Stimulated activated naive B cell treated with anti-CD40 and anti-IgM and Interleukin-4, amounts not matched to agents 10 μg/mL and 1 μg/mL and 100 μg/mL, for 72 hours (primary cell): Measurements from ENCODE around the gene TLE1.

ENCODE experiments used
- ATAC-seq, 2 donors: fragments of 150-1000 bp; cut with Tn5 transposase; replicated peaks; 2 replicates each; pipeline ENCODE4 v1.10.0; 2021; ENCODE audit warnings: moderate library complexity in 1 of 2
- DNase-seq: peaks from one replicate; pipeline ENCODE4 v3.0.0; 2021
- H3K27ac Mint-ChIP-seq: one replicate; pipeline ENCODE4 v1.8.0; 2022; ENCODE audit warnings: mild to moderate bottlenecking, mixed read lengths
- H3K27me3 Mint-ChIP-seq, 2 donors: one replicate each; pipeline ENCODE4 v1.8.0; 2022; ENCODE audit warnings: mixed read lengths in 2 of 2
- H3K36me3 Mint-ChIP-seq, 2 donors: one replicate each; pipeline ENCODE4 v1.8.0; 2022; ENCODE audit warnings: mixed read lengths in 2 of 2, mild to moderate bottlenecking in 1 of 2
- H3K4me1 Mint-ChIP-seq, 2 donors: one replicate each; pipeline ENCODE4 v1.8.0; 2022; ENCODE audit warnings: mixed read lengths in 2 of 2, mild to moderate bottlenecking in 1 of 2
- H3K4me3 Mint-ChIP-seq, 2 donors: one replicate each; pipeline ENCODE4 v1.8.0; 2022; ENCODE audit warnings: mild to moderate bottlenecking in 2 of 2, mixed read lengths in 2 of 2, moderate library complexity in 1 of 2
- H3K9me3 Mint-ChIP-seq, 2 donors: one replicate each; pipeline ENCODE4 v1.8.0; 2022; ENCODE audit warnings: mixed read lengths in 2 of 2, mild to moderate bottlenecking in 1 of 2

Gene TLE1

DNA sequence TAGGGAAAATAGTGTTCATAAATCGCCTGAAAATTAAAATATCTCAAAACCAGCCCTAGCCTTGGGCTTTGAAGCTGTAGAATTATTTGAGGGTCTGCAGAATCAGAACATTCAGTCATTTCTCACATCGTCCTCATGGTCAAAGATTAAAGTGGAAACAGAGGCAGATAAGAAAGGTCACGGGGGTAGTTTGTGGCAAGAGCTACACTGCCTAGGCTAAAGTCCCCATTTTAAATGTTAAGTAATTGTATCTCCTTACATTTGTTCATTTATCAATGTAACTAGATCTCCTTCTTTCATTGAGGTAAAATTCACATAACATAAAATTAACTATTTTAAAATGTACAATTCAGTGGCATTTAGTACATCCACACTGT is 139.2 kb downstream of the TLE1 start:
- no peak overlapping the region for H3K27ac Mint-ChIP-seq
- H3K4me1 Mint-ChIP-seq, result peaks cover 0 to 8% of the 10 kb centered on the region in 2 donors
- DNase-seq (no peak), ATAC-seq (no peak)
- no peaks in the 10 kb centered on the region for H3K9me3 Mint-ChIP-seq
- no peak overlapping the region for H3K4me3 Mint-ChIP-seq
- peaks cover 0 to 7% of the 10 kb centered on the region in 2 donors for H3K27me3 Mint-ChIP-seq
- no peaks in the 10 kb centered on the region for H3K36me3 Mint-ChIP-seq

DNA sequence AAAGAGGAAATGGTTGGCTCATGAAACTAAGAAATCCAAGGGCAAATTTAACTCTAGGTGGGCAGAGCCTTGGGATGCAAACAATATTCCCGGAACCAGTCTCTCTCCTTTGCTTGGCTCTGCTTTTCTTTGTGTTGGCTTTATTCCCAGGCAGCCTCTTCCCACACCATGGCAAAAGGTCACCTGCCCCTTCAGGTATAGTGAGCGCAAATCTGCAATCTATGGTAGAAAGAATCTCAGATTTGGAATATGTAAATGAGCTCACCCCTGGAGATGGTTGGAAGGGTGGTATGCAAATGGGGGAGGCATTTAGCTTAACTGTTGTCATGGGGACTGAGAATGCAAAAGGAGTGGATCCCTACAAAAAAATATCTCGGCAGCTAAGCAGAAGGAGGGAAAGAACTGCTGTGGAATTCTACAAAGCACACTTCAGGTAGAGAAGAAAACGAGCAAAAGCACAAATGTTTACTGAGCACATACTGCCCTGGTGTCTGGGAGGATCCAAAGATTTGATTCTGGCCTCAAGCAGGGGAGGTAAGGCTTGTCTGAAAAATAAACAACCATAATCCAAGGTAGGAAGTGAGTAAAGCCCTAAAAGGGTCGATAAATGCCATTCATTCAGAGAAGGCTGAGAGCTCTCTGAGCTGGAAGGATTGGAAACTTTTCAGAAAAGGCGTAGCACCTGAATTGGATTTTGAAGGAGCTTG is 139.7 kb downstream of the TLE1 start:
- Mint-ChIP-seq H3K36me3 (no peaks in the 10 kb centered on the region), H3K27ac (no peak overlapping the region), H3K27me3 (peaks cover 0 to 7% of the 10 kb centered on the region in 2 donors), H3K4me3 (no peak overlapping the region), H3K4me1 (peaks cover 0 to 8% of the 10 kb centered on the region in 2 donors), H3K9me3 (no peaks in the 10 kb centered on the region)
- ATAC-seq (no peak), DNase-seq (no peak)

DNA sequence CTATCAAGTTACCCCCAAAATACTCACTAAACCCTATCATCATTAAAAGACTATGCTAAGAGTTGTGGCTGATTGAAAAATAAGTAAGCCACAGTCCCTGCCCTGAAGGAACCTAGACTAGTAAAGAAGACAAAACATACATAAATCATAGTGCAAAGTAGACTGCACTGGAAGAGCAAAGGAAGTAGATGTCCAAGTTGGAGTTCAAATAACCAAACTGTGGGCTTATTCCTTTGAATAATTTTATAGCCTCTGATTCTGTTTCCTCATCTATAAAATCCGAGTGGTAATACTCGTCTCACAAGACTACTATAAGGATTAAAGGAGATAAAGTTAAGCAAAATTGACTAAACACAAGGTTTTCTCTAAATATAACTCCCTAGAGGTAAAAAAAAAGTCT is 140.4 kb downstream of the TLE1 start:
- Mint-ChIP-seq H3K36me3 (no peaks in the 10 kb centered on the region), H3K9me3 (no peaks in the 10 kb centered on the region), H3K27ac (no peak overlapping the region), H3K4me1 (peaks cover 0 to 8% of the 10 kb centered on the region in 2 donors), H3K4me3 (no peak overlapping the region), H3K27me3 (peaks cover 0 to 7% of the 10 kb centered on the region in 2 donors)
- DNase-seq (no peak), ATAC-seq (no peak)

DNA sequence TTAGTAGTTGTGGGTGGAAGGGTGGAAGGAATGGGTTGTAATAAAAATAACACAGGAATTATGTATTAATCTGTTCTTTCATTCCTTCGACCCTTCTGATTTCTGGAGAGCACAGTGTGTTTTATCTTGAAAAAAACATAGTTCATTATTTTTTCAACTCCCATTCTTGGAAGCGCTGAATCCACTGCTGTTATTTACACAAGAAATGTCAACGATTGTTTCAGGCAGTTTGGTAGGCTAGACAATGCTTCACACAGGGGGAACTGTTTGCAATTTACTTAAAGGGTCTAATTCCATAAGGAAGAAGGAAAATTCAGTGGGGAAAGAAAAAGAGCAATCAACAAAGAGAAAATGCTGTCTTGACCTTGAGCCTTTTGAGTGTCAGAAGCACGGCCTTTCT is 142.9 kb downstream of the TLE1 start:
- Mint-ChIP-seq H3K27me3 (peaks cover 0 to 13% of the 10 kb centered on the region in 2 donors), H3K4me3 (no peak overlapping the region), H3K4me1 (peaks cover 0 to 8% of the 10 kb centered on the region in 2 donors), H3K9me3 (no peaks in the 10 kb centered on the region), H3K27ac (no peak overlapping the region), H3K36me3 (peaks cover 0 to 3% of the 10 kb centered on the region in 2 donors)
- DNase-seq, result no peak
- ATAC-seq, result no peak

DNA sequence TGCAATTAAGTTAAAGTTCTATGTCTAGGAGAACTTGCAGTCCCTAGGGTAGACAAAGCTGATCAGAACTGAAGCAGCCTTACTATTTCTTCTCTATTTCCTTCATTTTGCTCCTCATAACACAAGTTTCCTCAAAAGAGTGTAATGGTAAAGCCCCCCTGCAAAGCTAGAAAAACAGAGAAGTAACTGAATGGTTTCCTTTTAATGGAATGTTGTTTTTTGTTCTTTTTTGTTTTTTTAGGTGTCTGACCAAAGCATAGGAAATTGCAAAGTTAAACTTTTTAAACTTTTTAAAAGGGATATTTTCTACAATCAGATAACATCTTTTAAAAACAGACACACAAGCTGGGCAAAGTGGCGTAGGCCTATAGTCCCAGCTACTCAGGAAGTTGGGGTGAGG is 145.7 kb downstream of the TLE1 start:
- Mint-ChIP-seq H3K27me3 (peaks cover 4 to 10% of the 10 kb centered on the region in 2 donors), H3K36me3 (peaks cover 3 to 7% of the 10 kb centered on the region in 2 donors), H3K9me3 (peaks cover 0 to 3% of the 10 kb centered on the region in 2 donors), H3K27ac (no peak overlapping the region), H3K4me1 (peaks cover 4 to 6% of the 10 kb centered on the region in 2 donors), H3K4me3 (no peak overlapping the region)
- ATAC-seq, result no peak
- no peak for DNase-seq

DNA sequence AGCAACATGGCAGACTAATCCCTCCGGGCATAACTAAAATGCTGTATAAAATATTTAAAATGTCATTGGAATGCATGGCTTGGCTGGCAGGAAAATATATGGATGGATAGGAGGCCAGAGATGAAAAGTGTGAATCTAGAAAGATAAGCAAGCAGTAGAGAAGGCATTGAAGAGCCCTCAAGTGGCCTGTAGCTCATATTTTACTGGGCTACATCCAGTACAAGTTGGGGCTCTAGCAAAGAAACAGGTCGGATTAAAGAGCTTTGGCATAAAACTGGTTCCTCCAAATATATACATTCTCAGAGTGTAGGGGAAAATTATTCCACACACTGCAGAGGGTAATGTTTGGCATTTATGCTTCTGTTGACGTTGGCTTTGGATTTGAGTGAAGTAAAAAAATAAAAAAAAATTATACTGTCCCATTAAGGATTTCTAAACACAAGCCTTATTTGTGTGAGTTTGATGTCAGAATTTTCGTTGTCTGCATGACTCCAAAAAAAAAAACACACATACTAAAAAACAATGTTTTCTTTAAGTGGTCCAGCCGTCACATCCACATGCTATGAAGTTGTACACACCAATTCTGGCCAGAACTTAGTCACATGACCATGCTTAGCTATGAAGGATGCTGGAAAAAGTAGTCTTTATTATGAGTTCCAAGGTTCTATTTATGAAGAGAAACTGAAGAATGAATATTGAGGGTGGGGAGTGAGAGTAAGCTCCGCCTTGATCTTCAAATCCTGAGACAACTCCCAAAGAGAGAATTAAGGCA is 147.0 kb downstream of the TLE1 start:
- DNase-seq (no peak), ATAC-seq (no peak)
- Mint-ChIP-seq H3K4me1 (peaks cover 6 to 15% of the 10 kb centered on the region in 2 donors), H3K9me3 (peaks cover 1 to 3% of the 10 kb centered on the region in 2 donors), H3K27ac (peak overlapping the region; percentile 57), H3K4me3 (no peak overlapping the region), H3K27me3 (peaks cover 6 to 9% of the 10 kb centered on the region in 2 donors), H3K36me3 (peaks cover 5 to 7% of the 10 kb centered on the region in 2 donors)

DNA sequence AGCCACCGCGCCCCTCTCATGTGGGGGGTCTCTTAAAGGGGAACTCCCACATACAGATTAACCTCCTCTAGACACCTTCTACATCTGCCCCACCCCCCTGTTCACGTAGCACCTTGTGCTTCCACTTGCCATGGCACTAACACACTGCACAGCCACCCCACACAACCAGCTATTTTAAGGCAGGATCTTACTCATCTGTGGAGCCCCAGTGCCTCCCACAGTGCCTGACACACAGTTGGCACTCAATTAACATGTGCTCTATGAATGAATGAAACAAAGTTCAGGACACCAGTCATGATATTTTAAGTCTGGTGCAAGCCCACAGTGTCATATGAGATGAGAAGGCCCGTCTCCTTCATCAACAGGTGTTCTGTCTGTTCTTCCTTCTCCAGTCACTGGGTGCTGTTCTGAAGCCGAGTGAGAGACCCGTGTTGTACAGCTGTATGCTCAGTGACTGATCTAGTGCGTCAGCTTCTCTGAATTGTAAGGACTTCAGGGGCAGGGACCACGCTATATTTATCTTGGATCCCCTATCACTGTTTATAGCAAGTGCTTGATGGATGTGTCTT is 149.1 kb downstream of the TLE1 start:
- no peak for DNase-seq
- Mint-ChIP-seq H3K27ac (peak overlapping the region; percentile 52), H3K36me3 (peaks cover 5 to 7% of the 10 kb centered on the region in 2 donors), H3K9me3 (peaks cover 1 to 3% of the 10 kb centered on the region in 2 donors), H3K4me3 (peak overlapping the region in 1 of 2 donors; percentile 4), H3K27me3 (peaks cover 6 to 9% of the 10 kb centered on the region in 2 donors), H3K4me1 (peaks cover 6 to 15% of the 10 kb centered on the region in 2 donors)
- peak; percentile 86 to 91 for ATAC-seq

DNA sequence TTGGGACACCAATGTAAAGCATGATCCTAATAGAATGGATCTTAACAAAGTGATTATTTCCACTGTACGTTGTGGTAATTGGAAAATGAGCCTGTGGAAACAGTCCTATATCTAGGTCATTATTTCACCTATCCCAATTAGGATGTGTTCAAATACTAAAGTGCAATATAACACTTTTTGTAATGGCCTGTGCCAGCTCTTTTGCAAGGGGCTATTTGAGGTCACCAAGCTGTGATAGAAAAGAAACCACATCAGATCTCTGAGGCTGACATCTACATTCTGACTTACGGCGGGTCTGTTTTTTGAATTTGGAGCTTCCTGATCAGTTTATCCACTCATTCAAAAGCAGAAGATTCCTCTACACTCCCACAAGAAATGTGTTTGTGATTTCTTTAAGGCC is 150.0 kb downstream of the TLE1 start:
- no peak overlapping the region for H3K27ac Mint-ChIP-seq
- no peak overlapping the region for H3K4me3 Mint-ChIP-seq
- DNase-seq (no peak), ATAC-seq (no peak)
- H3K36me3 Mint-ChIP-seq, result peaks cover 5 to 7% of the 10 kb centered on the region in 2 donors
- H3K27me3 Mint-ChIP-seq, result peaks cover 6 to 9% of the 10 kb centered on the region in 2 donors
- peaks cover 1 to 3% of the 10 kb centered on the region in 2 donors for H3K9me3 Mint-ChIP-seq
- peaks cover 8 to 19% of the 10 kb centered on the region in 2 donors for H3K4me1 Mint-ChIP-seq

DNA sequence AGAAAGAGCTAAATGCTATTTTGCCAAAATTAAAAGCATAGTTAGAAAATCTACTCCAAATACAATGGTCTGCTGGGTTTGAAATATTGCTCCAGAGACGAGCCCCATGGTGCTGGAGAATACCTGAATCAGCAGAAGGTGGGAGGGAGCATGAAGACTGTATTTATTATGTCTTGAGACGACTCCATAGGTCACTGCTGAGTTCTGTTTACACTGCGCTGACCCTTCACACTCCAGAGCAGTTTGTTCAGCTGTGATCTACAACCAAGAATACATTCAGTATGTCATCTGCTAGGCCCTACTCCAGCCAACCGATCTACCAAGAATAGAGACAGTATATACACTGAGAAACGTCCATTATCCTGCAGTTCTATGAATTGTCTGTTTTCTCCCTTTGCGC is 150.5 kb downstream of the TLE1 start:
- DNase-seq, result no peak
- peaks cover 8 to 20% of the 10 kb centered on the region in 2 donors for H3K4me1 Mint-ChIP-seq
- no peak overlapping the region for H3K4me3 Mint-ChIP-seq
- peaks cover 6 to 9% of the 10 kb centered on the region in 2 donors for H3K27me3 Mint-ChIP-seq
- H3K9me3 Mint-ChIP-seq, result peaks cover 1 to 3% of the 10 kb centered on the region in 2 donors
- no peak overlapping the region for H3K27ac Mint-ChIP-seq
- H3K36me3 Mint-ChIP-seq, result peaks cover 5 to 7% of the 10 kb centered on the region in 2 donors
- no peak for ATAC-seq

DNA sequence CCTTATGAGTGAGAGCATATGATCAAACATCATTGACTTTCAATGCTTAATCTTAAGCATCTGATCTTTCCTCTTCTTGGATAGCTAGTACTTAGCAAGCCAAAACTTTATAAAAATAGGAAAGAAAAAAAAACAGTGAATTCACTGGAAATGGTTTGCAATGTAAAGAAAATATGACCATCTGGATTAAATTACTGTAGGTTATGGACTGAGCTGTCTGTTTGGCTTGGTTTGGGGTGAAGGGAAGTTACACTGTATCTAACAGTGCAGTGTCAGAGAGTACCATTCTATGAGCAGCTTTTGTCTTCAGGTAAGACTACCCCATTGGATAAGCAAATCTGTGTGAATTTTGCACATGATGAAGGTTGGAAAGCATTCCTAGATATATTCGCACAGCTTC is 151.4 kb downstream of the TLE1 start:
- Mint-ChIP-seq H3K4me3 (no peak overlapping the region), H3K4me1 (peaks cover 8 to 20% of the 10 kb centered on the region in 2 donors), H3K27me3 (peaks cover 6 to 9% of the 10 kb centered on the region in 2 donors), H3K9me3 (peaks cover 1 to 3% of the 10 kb centered on the region in 2 donors), H3K36me3 (peaks cover 5 to 7% of the 10 kb centered on the region in 2 donors), H3K27ac (no peak overlapping the region)
- DNase-seq (no peak), ATAC-seq (no peak)

DNA sequence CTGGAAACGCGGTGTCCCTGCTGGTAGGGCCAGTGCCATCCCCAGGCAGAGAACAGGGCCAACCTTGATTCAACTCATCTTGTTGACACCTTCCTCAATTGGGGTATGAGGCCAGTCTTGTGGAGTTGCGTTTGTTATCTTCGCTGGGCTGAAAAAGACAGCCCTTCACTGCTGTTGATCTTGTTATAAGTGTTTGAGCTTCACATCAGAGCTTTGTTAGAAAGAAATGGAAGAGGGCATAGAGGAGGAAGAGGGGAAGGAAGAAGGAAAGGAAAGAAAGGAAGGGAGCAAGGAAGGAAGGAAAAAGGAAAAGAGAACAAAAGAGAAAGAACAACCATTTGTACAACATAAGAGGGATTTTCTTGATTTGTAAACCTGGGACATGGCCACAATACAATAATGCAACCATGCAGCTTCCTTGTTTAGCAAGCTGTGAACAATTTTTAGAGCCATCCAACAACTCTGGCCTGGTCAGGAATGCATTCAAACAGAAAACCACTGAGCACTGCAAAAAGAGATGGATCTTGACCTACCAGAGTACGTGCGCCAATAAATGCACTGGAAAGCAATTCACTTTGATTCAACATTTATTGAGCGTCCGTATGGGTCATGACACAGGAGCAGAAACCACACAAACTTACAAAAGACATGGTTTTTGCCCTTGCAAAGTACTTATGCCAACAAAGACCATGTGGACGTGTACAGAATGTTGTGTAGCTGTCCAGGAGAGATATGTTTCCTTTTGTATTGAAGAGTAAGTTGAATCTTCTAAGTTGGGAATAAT is 152.9 kb downstream of the TLE1 start:
- no peak overlapping the region for H3K4me3 Mint-ChIP-seq
- peaks cover 4 to 5% of the 10 kb centered on the region in 2 donors for H3K36me3 Mint-ChIP-seq
- peaks cover 13 to 31% of the 10 kb centered on the region in 2 donors for H3K4me1 Mint-ChIP-seq
- H3K9me3 Mint-ChIP-seq, result peaks cover 1 to 3% of the 10 kb centered on the region in 2 donors
- H3K27ac Mint-ChIP-seq, result no peak overlapping the region
- no peak for ATAC-seq
- peaks cover 0 to 9% of the 10 kb centered on the region in 2 donors for H3K27me3 Mint-ChIP-seq
- DNase-seq, result no peak

DNA sequence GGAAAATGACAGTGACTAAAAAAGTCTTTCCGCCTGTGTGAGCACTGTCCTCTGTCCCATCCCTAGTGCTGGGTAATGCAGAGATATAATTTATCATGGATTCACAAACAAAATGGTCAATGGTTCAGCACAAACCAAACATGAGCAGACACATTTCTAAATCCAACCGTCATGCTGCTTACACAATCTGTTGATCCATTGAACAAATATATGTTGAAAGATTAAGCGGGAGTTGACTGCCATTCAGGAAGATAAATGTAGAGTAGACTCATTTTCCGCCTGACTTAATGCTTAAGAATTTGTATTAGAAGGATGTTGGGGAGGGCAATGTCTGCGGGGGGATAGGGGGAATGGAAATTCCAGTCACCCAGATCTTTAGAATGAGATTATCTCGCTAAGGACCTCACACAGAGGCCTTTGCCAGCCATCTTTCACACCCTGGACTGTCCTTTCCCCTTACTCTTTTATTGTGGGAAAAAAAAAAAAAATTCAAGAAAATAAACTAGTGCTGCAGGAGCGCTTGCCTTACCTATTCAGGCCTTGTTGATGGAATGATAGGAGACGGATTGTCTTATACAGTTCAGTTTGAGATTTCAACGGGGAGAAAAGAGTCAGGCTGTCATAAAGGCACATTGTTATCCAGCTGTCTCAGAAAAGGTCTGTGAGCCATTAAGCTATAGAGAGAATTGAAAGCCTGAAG is 153.7 kb downstream of the TLE1 start:
- DNase-seq, result no peak

DNA sequence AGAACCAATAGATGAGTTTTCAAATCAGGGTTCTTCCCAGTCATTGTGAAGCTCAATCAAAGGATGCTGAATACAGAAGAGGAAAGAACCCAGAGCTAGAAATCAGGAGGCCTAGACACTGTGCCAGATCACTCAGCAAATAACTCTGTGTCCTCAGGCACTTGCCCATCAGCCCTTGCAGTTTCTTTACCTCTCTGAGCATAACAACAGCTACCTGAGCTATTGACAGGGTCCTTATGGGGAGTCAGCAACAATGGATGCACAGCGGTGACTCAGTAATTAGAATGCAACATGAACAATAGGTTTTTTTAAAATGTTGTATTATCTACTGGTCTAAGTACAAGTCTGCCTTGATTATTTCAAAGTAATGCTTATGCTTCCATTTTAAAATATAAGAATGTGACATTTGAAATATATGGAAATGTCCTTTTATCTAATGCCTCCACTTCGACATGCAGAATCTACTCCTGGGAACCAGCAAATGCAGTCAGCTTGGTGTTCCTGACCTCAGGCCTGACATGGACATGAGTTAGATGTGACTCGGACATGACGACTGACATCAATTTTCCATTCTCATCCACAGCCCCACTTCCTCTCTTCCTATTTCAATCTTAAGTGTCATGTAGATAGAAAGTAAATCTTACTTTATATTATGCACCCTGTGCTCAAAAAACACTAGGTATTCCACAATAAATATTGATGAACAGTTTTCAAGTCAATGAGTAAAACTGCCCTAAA is 155.0 kb downstream of the TLE1 start:
- DNase-seq, result no peak
- no peak for ATAC-seq
- Mint-ChIP-seq H3K4me3 (no peak overlapping the region), H3K4me1 (peaks cover 25 to 44% of the 10 kb centered on the region in 2 donors), H3K9me3 (peaks cover 5 to 7% of the 10 kb centered on the region in 2 donors), H3K36me3 (peaks cover 5 to 10% of the 10 kb centered on the region in 2 donors), H3K27ac (no peak overlapping the region), H3K27me3 (peaks cover 0 to 9% of the 10 kb centered on the region in 2 donors)

More for the DNA sequence above, 153.7 kb downstream of the TLE1 start:
- Mint-ChIP-seq H3K4me3 (no peak overlapping the region), H3K27ac (no peak overlapping the region), H3K4me1 (peaks cover 21 to 39% of the 10 kb centered on the region in 2 donors), H3K9me3 (peaks cover 5 to 10% of the 10 kb centered on the region in 2 donors), H3K36me3 (peaks cover 8 to 11% of the 10 kb centered on the region in 2 donors), H3K27me3 (peaks cover 0 to 9% of the 10 kb centered on the region in 2 donors)
- ATAC-seq, result no peak
